LNCaP clone FGC (cell line): ENCODE results near the gene CRABP1.
"Not testable (repeated sequence)": the region's sequence is repeated elsewhere in the genome, so short reads cannot be mapped to it uniquely, and the experiment has no call there.

Experiments
- DNase-seq: peaks from one replicate; pipeline ENCODE4 v3.0.0-alpha.2; 2011; ENCODE audit warnings: low read depth
- H3K4me3 ChIP-seq: 2 replicates; pipeline ENCODE4 v1.5.1; 2011; ENCODE audit warnings: mild to moderate bottlenecking, low read depth, low read length, control low read depth
- CTCF ChIP-seq: IDR thresholded peaks from 2 replicates; pipeline ENCODE4 v1.5.1; 2012; ENCODE audit warnings: mild to moderate bottlenecking; ENCODE audit not compliant: control insufficient read depth, insufficient read depth; ENCODE audit errors: extremely low read depth

CRABP1 gene

GRCh38 chr15:78369161-78369560, 29.0 kb downstream of the CRABP1 start:
- no peak for TF ChIP-seq CTCF
- H3K4me3 ChIP-seq: no peak overlapping the region
- no peak for DNase-seq

GRCh38 chr15:78370013-78370412, 29.9 kb downstream of the CRABP1 start:
- no peak for TF ChIP-seq CTCF
- H3K4me3 ChIP-seq: no peak overlapping the region
- no peak for DNase-seq

- H3K4me3 ChIP-seq: no peak overlapping the region
- TF ChIP-seq CTCF: no peak
- DNase-seq: no peak
Measured at GRCh38 chr15:78372880-78373279, 32.7 kb downstream of the CRABP1 start.

- no peak for TF ChIP-seq CTCF
- DNase-seq: no peak
- H3K4me3 ChIP-seq: no peak overlapping the region
Measured at GRCh38 chr15:78374436-78375393, 34.6 kb downstream of the CRABP1 start.

GRCh38 chr15:78380143-78380542, 40.0 kb downstream of the CRABP1 start:
- DNase-seq: not testable (repeated sequence)

GRCh38 chr15:78382114-78382880, 42.1 kb downstream of the CRABP1 start:
- DNase-seq: no peak
- TF ChIP-seq CTCF: no peak
- H3K4me3 ChIP-seq: no peak overlapping the region

More at GRCh38 chr15:78380143-78380542, 40.0 kb downstream of the CRABP1 start:
- H3K4me3 ChIP-seq: not testable (repeated sequence)

GRCh38 chr15:78384651-78385050, 44.5 kb downstream of the CRABP1 start:
- no peak overlapping the region for H3K4me3 ChIP-seq
- no peak for TF ChIP-seq CTCF
- no peak for DNase-seq
